T1000 (cell line): ENCODE data around the gene ARHGAP44.
"Not testable (repeated sequence)": the region's sequence is repeated elsewhere in the genome, so short reads cannot be mapped to it uniquely, and the experiment has no call there.

ENCODE experiments used
- DNase-seq: peaks from one replicate; lab custom pipeline; 2025; ENCODE audit warnings: mixed read lengths; lab: John Stamatoyannopoulos, UW

Gene ARHGAP44

GRCh38 chr17:12815642-12816141, 26.4 kb downstream of the ARHGAP44 start:
- no peak for DNase-seq

GRCh38 chr17:12821376-12821940, 32.2 kb downstream of the ARHGAP44 start:
- no peak for DNase-seq

- DNase-seq = no peak
Observed at GRCh38 chr17:12826431-12826830, 37.1 kb downstream of the ARHGAP44 start.

GRCh38 chr17:12830777-12831247, 41.5 kb downstream of the ARHGAP44 start:
- no peak for DNase-seq

GRCh38 chr17:12831839-12832238, 42.5 kb downstream of the ARHGAP44 start:
- DNase-seq = no peak

- no peak for DNase-seq
Observed at GRCh38 chr17:12839042-12839441, 49.7 kb downstream of the ARHGAP44 start.

GRCh38 chr17:12842936-12843335, 53.6 kb downstream of the ARHGAP44 start:
- no peak for DNase-seq

GRCh38 chr17:12850996-12851395, 61.7 kb downstream of the ARHGAP44 start:
- DNase-seq = no peak

GRCh38 chr17:12851901-12852435, 62.7 kb downstream of the ARHGAP44 start:
- DNase-seq = no peak

- no peak for DNase-seq
Observed at GRCh38 chr17:12853921-12854320, 64.6 kb downstream of the ARHGAP44 start.

GRCh38 chr17:12856416-12856815, 67.1 kb downstream of the ARHGAP44 start:
- DNase-seq = no peak

GRCh38 chr17:12857592-12857991, 68.3 kb downstream of the ARHGAP44 start:
- no peak for DNase-seq

- no peak for DNase-seq
Observed at GRCh38 chr17:12859520-12859919, 70.2 kb downstream of the ARHGAP44 start.

GRCh38 chr17:12865769-12866168, 76.5 kb downstream of the ARHGAP44 start:
- no peak for DNase-seq

- DNase-seq = no peak
Observed at GRCh38 chr17:12866244-12866643, 76.9 kb downstream of the ARHGAP44 start.

GRCh38 chr17:12867726-12868125, 78.4 kb downstream of the ARHGAP44 start:
- DNase-seq = no peak

- DNase-seq = not testable (repeated sequence)
Observed at GRCh38 chr17:12873415-12874125, 84.3 kb downstream of the ARHGAP44 start.

- no peak for DNase-seq
Observed at GRCh38 chr17:12877953-12878669, 88.8 kb downstream of the ARHGAP44 start.

GRCh38 chr17:12879096-12879495, 89.8 kb downstream of the ARHGAP44 start:
- not testable (repeated sequence) for DNase-seq

GRCh38 chr17:12883472-12883871, 94.2 kb downstream of the ARHGAP44 start:
- no peak for DNase-seq

- DNase-seq = no peak
Observed at GRCh38 chr17:12887088-12887487, 97.8 kb downstream of the ARHGAP44 start.

GRCh38 chr17:12896180-12896785, 107.0 kb downstream of the ARHGAP44 start:
- DNase-seq = no peak
